Hematopoietic multipotent progenitor cell treated with erythropoietin and hydrocortisone succinate and interleukin-3 and kit ligand, for 15 days (in vitro differentiated cells): ENCODE results near the gene MRPS14.
A peak's percentile ranks its signal among the peaks of the same experiment; 100 is the strongest.

Source experiments
- DNase-seq: peaks from one replicate; pipeline ENCODE4 v3.0.0-alpha.2; 2015; ENCODE audit warnings: low spot score

The MRPS14 gene

GRCh38 chr1:174982971-174983689 lies 40.1 kb downstream of the MRPS14 start:
- peak; percentile 73 for DNase-seq

DNA sequence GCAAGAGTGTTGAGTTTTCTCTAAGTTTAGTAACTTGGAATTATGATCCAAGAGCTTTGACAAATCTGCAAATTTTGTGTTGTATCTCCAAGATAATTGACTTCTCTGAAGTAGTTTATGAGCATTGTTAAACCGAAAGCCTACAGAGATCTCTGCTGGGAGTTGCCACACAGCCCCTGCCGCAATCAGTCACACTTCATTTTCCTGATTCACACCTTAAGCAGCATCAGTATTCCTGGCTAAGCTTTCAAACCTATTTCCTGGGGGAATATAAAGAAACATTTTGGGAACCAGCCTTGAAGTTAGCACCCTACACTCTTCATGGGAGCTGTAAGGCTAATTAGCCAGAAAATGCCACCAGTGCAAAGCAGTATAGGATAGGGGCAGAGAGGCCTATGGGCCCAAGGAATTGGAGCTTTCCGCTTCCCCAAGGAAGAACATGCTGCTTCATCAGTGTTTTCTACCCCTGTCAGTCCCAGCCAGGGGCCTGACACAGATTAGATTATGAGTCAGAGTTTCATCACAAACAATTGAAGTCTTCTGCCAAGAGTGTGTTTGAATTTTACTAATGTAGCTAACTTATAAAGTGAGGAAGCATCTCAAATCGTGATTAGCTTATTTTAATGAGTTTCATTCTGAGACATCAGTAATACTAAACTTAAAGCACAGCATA lies 46.7 kb downstream of the MRPS14 start:
- DNase-seq, result no peak

GRCh38 chr1:174975764-174976163 lies 47.5 kb downstream of the MRPS14 start:
- DNase-seq, result no peak

DNA sequence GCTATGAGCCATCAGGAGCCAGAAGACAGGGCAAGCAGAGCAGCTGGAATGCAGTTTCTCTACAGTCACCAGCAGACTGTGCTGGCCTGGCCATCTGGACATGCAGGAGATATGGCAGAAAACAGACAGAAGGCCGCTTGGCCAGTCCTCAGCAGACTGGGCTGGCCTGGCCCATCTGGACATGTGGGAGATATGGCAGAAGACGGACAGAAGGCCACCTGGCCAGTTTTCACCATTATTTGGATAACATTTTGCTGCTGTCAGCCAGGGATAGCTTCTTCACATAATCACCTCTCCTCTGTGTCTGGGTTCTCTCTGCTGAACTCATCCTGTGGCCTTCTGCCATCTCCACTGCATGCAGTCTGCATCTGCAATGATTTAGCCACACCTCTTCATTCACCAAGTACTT lies 48.5 kb downstream of the MRPS14 start:
- DNase-seq, result no peak

DNA sequence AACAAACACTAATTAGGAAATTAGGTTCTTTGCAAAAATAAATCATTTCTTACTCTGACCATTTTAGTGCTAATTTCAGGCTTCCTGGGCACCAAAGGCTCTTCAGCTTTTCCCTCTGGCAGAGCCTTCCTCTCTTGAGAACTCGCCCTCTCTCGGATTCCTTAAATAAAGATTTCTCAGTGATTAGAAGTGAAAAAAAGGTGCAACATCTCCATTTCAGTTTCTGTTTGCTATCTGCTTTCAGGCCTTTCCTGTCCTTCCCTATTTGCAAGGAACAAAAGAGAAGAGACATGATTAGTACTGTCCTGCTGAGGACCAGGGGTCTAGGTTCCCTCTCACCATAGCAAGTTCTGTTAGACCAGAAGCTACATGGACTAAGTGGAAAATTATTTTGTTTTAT lies 51.3 kb downstream of the MRPS14 start:
- DNase-seq, result no peak

GRCh38 chr1:174971466-174971865 lies 51.8 kb downstream of the MRPS14 start:
- no peak for DNase-seq

DNA sequence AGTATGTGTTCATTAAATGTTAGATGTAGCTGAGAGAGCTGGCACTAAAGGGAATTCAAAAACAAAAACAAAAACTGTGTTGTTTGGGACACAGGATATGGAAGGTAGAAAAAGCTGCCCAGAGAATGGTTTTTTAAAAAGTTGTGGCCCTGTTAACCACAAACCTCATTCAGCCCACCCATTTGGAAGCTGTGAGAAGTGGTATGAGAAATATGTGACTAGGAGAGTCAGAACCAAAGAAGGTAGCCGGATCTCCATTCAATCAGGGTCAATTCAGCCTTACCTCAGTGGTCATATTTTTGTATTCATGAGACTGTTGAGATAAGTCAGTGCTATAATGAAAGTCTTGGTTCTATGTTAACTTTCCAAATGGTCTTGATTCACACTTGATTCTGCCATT lies 53.2 kb downstream of the MRPS14 start:
- DNase-seq, result no peak

DNA sequence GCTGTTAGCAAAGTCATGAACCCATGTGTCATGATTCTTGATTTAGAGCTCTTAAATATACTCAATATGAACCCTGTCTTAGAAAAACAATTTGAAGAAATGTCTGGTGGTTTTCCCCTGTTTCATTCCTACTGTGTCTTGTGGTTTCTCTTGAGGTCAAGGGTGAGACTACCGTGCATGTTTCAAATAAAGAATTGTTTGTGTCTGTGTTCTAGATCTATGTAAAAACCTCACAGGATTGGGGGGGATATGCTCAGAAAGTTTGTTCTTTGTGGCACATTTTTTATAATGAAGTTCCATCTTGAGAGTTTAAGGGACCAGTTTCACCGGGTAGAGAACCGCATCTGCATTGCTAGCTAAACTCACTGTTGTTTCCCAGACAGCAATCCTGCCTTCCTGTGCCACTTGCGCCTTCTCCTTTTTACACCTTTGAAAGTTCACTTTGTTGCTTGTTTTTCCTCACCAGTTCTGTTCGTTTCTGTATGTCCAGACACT lies 54.4 kb downstream of the MRPS14 start:
- DNase-seq, result no peak

- no peak for DNase-seq
Observed at GRCh38 chr1:174967845-174968705, 55.1 kb downstream of the MRPS14 start.

GRCh38 chr1:174966008-174966572 lies 57.1 kb downstream of the MRPS14 start:
- no peak for DNase-seq

DNA sequence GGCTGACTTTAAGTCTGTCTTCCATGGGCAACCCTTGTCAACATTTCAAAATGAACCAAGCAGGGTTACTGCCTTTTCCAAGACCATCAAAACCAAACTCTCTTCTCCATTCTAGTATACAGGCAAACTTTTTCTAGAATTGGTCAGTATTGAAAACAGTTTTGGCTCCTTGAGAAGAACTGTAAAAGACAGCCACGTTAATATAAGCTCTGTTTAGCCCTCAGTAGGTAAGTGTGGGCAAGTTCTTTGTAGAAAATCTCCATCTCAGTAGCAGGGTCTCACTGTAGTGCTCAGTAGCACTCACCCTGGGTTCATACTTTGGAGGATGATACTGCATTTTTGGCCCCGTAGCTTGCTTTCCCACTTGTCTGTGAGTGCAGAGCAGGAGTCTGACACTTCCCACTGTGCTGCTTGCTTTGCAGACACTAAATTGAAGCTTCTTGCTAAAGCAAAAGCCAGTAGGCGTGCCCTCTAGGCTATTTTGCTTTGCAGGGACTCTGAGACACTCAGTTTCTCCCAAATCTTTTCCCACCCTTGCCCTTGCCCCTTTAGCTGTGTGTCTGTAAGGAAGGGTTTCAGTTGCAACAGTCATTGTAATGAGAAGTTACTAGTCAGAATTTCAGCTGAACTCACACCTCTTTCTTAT lies 57.7 kb downstream of the MRPS14 start:
- DNase-seq, result peak; percentile 62

DNA sequence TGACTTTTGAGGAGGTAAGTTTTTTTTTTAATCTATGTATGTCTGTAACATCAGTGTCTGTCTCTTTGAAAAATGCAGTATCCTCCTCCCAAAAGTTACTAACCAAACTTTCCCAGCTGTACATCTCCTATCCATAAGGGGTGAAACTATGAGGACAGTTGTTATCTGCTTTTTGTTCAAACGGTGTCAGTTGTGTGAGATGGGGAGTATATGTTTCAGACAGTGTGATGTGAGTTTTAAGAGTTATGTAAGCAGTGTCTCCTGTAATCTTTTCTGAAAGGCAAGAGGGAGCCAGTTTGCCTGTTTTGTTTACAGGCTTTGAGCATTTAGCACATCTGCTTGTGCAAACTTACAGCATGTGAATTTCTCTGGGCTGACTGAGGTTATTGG lies 58.3 kb downstream of the MRPS14 start:
- peak; percentile 50 for DNase-seq

DNA sequence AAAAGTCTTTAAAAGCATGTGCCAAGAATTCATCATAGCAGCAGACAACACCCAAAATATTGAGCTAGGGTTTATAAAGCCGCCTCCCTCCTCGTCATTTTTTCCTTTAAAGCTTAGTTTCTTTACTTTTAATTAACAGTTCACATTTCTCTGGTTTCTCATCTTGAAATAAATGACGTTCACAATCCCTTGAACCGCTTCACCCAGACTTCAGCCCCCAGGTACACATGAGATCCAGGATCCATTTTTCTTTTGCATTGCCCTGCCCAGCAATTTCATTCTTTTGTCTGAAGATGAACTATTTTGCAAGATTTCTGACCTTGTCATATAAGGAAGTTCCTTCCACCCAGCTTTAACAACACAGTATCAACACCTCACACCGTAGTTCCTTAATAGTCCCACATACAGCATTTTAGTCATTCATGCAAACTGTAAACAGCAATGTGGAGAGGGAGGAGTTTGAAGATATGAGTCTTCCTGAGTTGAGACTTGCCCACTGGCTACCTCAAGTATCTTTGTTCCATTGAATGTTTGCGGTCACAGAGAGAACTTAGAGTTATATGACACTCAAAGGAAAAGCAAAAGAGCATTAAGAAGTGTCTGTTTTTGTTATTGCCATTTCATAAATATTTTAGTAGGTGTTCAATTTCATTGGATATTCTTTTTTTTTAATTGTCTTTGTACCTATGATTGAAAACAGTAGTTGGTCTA lies 58.8 kb downstream of the MRPS14 start:
- peak; percentile 68 for DNase-seq

DNA sequence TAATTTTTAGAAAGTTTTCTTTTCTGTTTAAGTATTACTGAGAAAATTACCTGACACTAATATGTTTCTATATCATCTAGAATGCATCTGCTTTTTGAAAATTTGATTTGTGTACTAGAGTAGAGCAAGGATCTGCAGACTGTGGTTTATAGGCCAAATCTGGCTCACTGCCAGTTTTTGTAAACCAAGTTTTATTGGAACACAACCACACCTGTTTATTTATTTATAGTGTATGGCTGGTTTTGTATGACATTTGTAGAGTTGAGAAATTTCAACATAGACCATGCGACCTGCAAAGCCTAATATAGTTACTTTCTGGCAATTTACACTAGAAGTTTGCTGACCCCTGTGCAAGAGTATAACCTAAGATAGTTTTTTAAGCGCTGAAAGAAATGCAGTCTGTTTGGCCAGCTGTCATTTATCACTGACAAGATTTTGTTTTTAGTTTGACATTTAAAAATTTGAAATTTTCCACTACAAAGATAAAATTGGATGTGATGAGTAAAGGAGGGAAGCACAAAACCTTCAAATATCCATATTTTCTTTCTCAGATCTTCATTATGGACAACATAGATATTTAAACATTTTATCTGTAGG lies 59.6 kb downstream of the MRPS14 start:
- peak; percentile 57 for DNase-seq
